H1 (cell line): ENCODE measurements around the gene ADAMTS9. TPM values are rescaled to one million over a fixed set of nuclear protein-coding genes. Genes with fewer than 3 reads are reported as not detected.

Experiments
- CTCF ChIA-PET: fragments of 300-600 bp; sonication (Branson Sonifier 250); formaldehyde crosslinking; loops from one replicate; lab custom pipeline; 2021; ENCODE audit not compliant: partially characterized antibody; lab: Charles Lee
- POLR2A ChIA-PET: fragments of 300-600 bp; sonication (Branson Sonifier 250); formaldehyde crosslinking; loops from one replicate; lab custom pipeline; 2021; ENCODE audit warnings: inconsistent platforms; ENCODE audit not compliant: partially characterized antibody; lab: Charles Lee
- DNase-seq, 2 experiments: peaks; one replicate each; pipeline versions ENCODE4 v3.0.0 to v3.0.0-alpha.2; 2010 to 2022; ENCODE audit warnings: low spot score in 2 of 2, low read depth in 1 of 2, mixed read lengths in 1 of 2
- FAIRE-seq: peaks from 2 replicates; lab custom pipeline; 2011; peaks lifted over from hg19 to GRCh38; lab: Jason Lieb, UNC
- H2AFZ ChIP-seq: 2 replicates; pipeline ENCODE4 v1.8.1; 2012; ENCODE audit warnings: low read length, inconsistent platforms
- H2AK5ac ChIP-seq: 2 replicates; pipeline ENCODE4 v1.6.1; 2013; ENCODE audit warnings: low read depth, low read length
- H2BK120ac ChIP-seq: replicated peaks from 2 replicates; pipeline ENCODE3; 2013; ENCODE audit warnings: low read depth, low read length, inconsistent platforms
- H2BK12ac ChIP-seq: 2 replicates; pipeline ENCODE4 v1.6.1; 2013; ENCODE audit warnings: low read depth, low read length
- H2BK15ac ChIP-seq: 2 replicates; pipeline ENCODE4 v1.6.1; 2013; ENCODE audit warnings: low read length
- H2BK20ac ChIP-seq: 2 replicates; pipeline ENCODE4 v1.6.1; 2013; ENCODE audit warnings: low read length
- H2BK5ac ChIP-seq: 2 replicates; pipeline ENCODE4 v1.6.1; 2013; ENCODE audit warnings: low read depth, low read length
- H3K14ac ChIP-seq: 2 replicates; pipeline ENCODE4 v1.6.1; 2013; ENCODE audit warnings: inconsistent platforms; ENCODE audit not compliant: insufficient read length
- H3K18ac ChIP-seq: 2 replicates; pipeline ENCODE4 v1.6.1; 2013; ENCODE audit warnings: low read length; ENCODE audit errors: extremely low read depth
- H3K23ac ChIP-seq: 2 replicates; pipeline ENCODE4 v1.6.1; 2013; ENCODE audit warnings: inconsistent platforms; ENCODE audit not compliant: insufficient read length
- H3K23me2 ChIP-seq: 2 replicates; pipeline ENCODE4 v1.6.1; 2013; ENCODE audit warnings: low read depth, low read length
- H3K27ac ChIP-seq: 2 replicates; pipeline ENCODE4 v1.6.1; 2011; ENCODE audit warnings: low read depth, low read length, inconsistent platforms
- H3K27me3 ChIP-seq, 4 experiments: replicated peaks in 1 of 4; 1 replicate in 1 of 4; 2 replicates in 3 of 4; pipeline versions ENCODE4 v1.6.1 to v1.8.1; 2011 to 2013; ENCODE audit warnings: low read length in 3 of 4, mild to moderate bottlenecking in 3 of 4, inconsistent platforms in 2 of 4, mixed read lengths in 2 of 4, moderate library complexity in 1 of 4; ENCODE audit not compliant: control insufficient read depth in 3 of 4, insufficient read depth in 3 of 4; ENCODE audit errors: extremely low read depth in 1 of 4
- H3K36me3 ChIP-seq, 4 experiments: 2 replicates each; pipeline versions ENCODE4 v1.6.1 to v1.8.1; 2011 to 2013; ENCODE audit warnings: mild to moderate bottlenecking in 4 of 4, low read length in 3 of 4, moderate library complexity in 2 of 4, control low read depth in 1 of 4, inconsistent platforms in 1 of 4; ENCODE audit not compliant: insufficient read depth in 4 of 4, control insufficient read depth in 2 of 4
- H3K4ac ChIP-seq: replicated peaks from 2 replicates; pipeline ENCODE3; 2013; ENCODE audit warnings: low read length, low read depth, mixed read lengths, inconsistent platforms; ENCODE audit not compliant: insufficient read length
- H3K4me1 ChIP-seq, 4 experiments: replicated peaks in 1 of 4; 1 replicate in 1 of 4; 2 replicates in 3 of 4; pipeline versions ENCODE4 v1.6.1 to v1.8.1; 2011 to 2013; ENCODE audit warnings: low read length in 3 of 4, inconsistent platforms in 2 of 4, mixed read lengths in 1 of 4; ENCODE audit not compliant: insufficient read depth in 4 of 4, control insufficient read depth in 3 of 4
- H3K4me2 ChIP-seq, 2 experiments: 2 replicates each; pipeline versions ENCODE4 v1.6.1 to v1.8.1; 2011 to 2013; ENCODE audit warnings: low read depth in 2 of 2, low read length in 2 of 2, control low read depth in 1 of 2, inconsistent platforms in 1 of 2, mild to moderate bottlenecking in 1 of 2; ENCODE audit not compliant: insufficient read depth in 1 of 2
- H3K4me3 ChIP-seq, 4 experiments: fragments of 200-600, 300-600 bp in 1 of 4; sonication (generic), shearing (Covaris generic), sonication (Bioruptor Twin) in 1 of 4; 2 replicates each; pipeline versions ENCODE4 v1.5.1 to v1.8.1; 2011 to 2016; ENCODE audit warnings: low read length in 4 of 4, low read depth in 3 of 4, control low read depth in 2 of 4, inconsistent platforms in 2 of 4, mild to moderate bottlenecking in 2 of 4, mixed read lengths in 1 of 4, moderate library complexity in 1 of 4; ENCODE audit not compliant: insufficient read depth in 2 of 4; ENCODE audit errors: extremely low read depth in 1 of 4
- H3K56ac ChIP-seq: replicated peaks from 2 replicates; pipeline ENCODE3; 2013; ENCODE audit warnings: low read depth, mild to moderate bottlenecking, mixed read lengths, low read length, inconsistent platforms; ENCODE audit not compliant: insufficient read length
- H3K79me1 ChIP-seq: 2 replicates; pipeline ENCODE4 v1.6.1; 2013; ENCODE audit warnings: low read depth, low read length, control low read depth
- H3K79me2 ChIP-seq, 2 experiments: 2 replicates each; pipeline versions ENCODE4 v1.6.1 to v1.8.1; 2012 to 2013; ENCODE audit warnings: low read length in 2 of 2, mild to moderate bottlenecking in 2 of 2, inconsistent platforms in 1 of 2; ENCODE audit not compliant: insufficient read depth in 2 of 2, control insufficient read depth in 1 of 2
- H3K9ac ChIP-seq, 4 experiments: replicated peaks in 1 of 4; 1 replicate in 1 of 4; 2 replicates in 3 of 4; pipeline versions ENCODE4 v1.6.1 to v1.8.1; 2011 to 2013; ENCODE audit warnings: low read depth in 3 of 4, low read length in 3 of 4, control low read depth in 2 of 4, mild to moderate bottlenecking in 2 of 4, moderate library complexity in 2 of 4, inconsistent platforms in 1 of 4; ENCODE audit errors: extremely low read depth in 1 of 4
- H3K9me3 ChIP-seq, 2 experiments: 2 replicates each; pipeline versions ENCODE4 v1.6.1 to v1.8.1; 2012 to 2013; ENCODE audit warnings: mild to moderate bottlenecking in 2 of 2, moderate library complexity in 2 of 2, control low read depth in 1 of 2, inconsistent platforms in 1 of 2, low read depth in 1 of 2, low read length in 1 of 2, mixed read lengths in 1 of 2; ENCODE audit not compliant: insufficient read depth in 2 of 2
- H4K20me1 ChIP-seq, 2 experiments: replicated peaks in 1 of 2; 2 replicates each; pipeline versions ENCODE3 to v1.8.1; 2011 to 2013; ENCODE audit warnings: inconsistent platforms in 2 of 2, low read length in 2 of 2, mild to moderate bottlenecking in 1 of 2; ENCODE audit not compliant: insufficient read depth in 2 of 2, control insufficient read depth in 1 of 2
- H4K5ac ChIP-seq: 2 replicates; pipeline ENCODE4 v1.6.1; 2013; ENCODE audit warnings: low read length, low read depth, mixed read lengths, inconsistent platforms; ENCODE audit not compliant: insufficient read length
- H4K8ac ChIP-seq: 2 replicates; pipeline ENCODE4 v1.8.0; 2013; ENCODE audit warnings: mild to moderate bottlenecking, moderate library complexity, low read length, inconsistent platforms; ENCODE audit not compliant: insufficient read depth; ENCODE audit errors: extremely low read depth
- H4K91ac ChIP-seq: replicated peaks from 2 replicates; pipeline ENCODE3; 2013; ENCODE audit warnings: low read length, mixed read lengths, inconsistent platforms; ENCODE audit not compliant: insufficient read length
- CBX8 ChIP-seq: fragments of 300-800, 300-1000 bp; sonication (generic); IDR thresholded peaks from 2 replicates; pipeline ENCODE4 v1.7.1; 2016; ENCODE audit warnings: low read depth, low read length, borderline replicate concordance
- CEBPB ChIP-seq: IDR thresholded peaks from 2 replicates; pipeline ENCODE4 v1.6.1; 2012; ENCODE audit warnings: low read depth, low read length
- WGBS, 2 experiments: shearing (Covaris generic) in 1 of 2; methylation state at CpG; one replicate each; pipeline versions ENCODE4 v1.1.6 to v1.1.7; 2013 to 2015; ENCODE audit warnings: low lambda C conversion rate in 2 of 2, mixed read lengths in 2 of 2, inconsistent platforms in 1 of 2, low coverage in 1 of 2, missing lambda C conversion rate in 1 of 2; ENCODE audit not compliant: insufficient replicate concordance in 2 of 2, insufficient coverage in 1 of 2, insufficient read length in 1 of 2; ENCODE audit errors: extremely low coverage in 1 of 2, missing lambda C conversion rate in 1 of 2; 5-methylcytosine and 5-hydroxymethylcytosine counted together
- polyA plus RNA-seq, 7 experiments: library from polyadenylated mRNA; depleted of rRNA in 3 of 7; stranded (reverse) in 5 of 7; unstranded in 2 of 7; fragments of >200 nt in 5 of 7; fragments of 200-250 nt in 2 of 7; gene quantifications; 1 replicate in 5 of 7; 2 replicates in 1 of 7; 4 replicates in 1 of 7; pipeline versions ENCODE4 v1.2.1 to v1.2.3, GENCODE V29; 2011 to 2013; ENCODE audit warnings: missing spikeins in 2 of 7, mixed read lengths in 2 of 7
- total RNA-seq: library from RNA; stranded (reverse); fragmentation: NEBNext Ultra II Directional; extraction: Animal tissue kit (Norgen Biotek cat#: 25700); gene quantifications from 2 replicates; pipeline ENCODE4 v1.2.1, GENCODE V29; 2021
- TF ChIP-seq, protein P1 (sequence below): IDR thresholded peaks from 2 replicates; pipeline ENCODE4 v1.6.1; 2012; ENCODE audit warnings: inconsistent platforms

The ADAMTS9 gene
- total and polyA plus RNA-seq, 2 of the 8 experiments (the other 6 are each of a cell fraction or from before 2014, with no cell fraction given) = 0.20 to 0.41 TPM

DNA sequence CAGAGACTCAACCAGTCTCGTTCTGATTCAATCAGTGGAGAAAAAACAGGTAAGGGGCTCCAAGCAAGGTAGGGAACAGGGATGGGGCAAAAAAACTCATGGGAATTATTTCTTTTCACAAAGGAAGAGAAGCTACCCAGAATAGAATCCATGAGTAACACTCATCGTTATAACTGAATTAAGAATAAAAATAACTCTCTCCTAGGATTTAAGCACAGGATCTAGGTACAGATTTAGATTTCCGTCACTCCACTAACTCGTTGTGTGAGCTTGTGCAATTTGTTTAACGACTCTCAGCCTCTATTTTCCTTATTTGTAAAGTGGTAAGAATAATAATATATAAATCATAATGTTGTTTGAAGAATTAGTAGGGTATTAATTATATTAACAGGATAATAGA is 68.6 kb downstream of the ADAMTS9 start:
- POLR2A ChIA-PET = no interaction called here
- TF ChIP-seq CEBPB (no peak), CBX8 (no peak)
- TF ChIP-seq, protein P1, sequence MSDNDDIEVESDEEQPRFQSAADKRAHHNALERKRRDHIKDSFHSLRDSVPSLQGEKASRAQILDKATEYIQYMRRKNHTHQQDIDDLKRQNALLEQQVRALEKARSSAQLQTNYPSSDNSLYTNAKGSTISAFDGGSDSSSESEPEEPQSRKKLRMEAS = no peak

More for the DNA sequence above, 68.6 kb downstream of the ADAMTS9 start:
- Histone ChIP-seq H4K20me1 (no peaks in the 10 kb centered on the region), H3K4me3 (no peak overlapping the region), H2AK5ac (no peak overlapping the region), H3K56ac (no peak overlapping the region), H4K8ac (no peak overlapping the region), H3K14ac (no peak overlapping the region), H3K4me1 (no peaks in the 10 kb centered on the region), H3K27me3 (no peaks in the 10 kb centered on the region), H3K79me1 (no peaks in the 10 kb centered on the region), H3K79me2 (no peaks in the 10 kb centered on the region), H3K23ac (no peak overlapping the region), H2AFZ (no peak overlapping the region), H2BK12ac (no peak overlapping the region), H2BK15ac (no peak overlapping the region), H3K23me2 (no peaks in the 10 kb centered on the region), H2BK120ac (no peak overlapping the region), H3K18ac (no peak overlapping the region), H3K27ac (no peak overlapping the region), H3K4me2 (no peak overlapping the region), H3K9me3 (no peaks in the 10 kb centered on the region; a peak in 1 of 4 replicates), H3K4ac (no peak overlapping the region), H3K36me3 (no peaks in the 10 kb centered on the region; a peak in 1 of 8 replicates), H2BK20ac (no peak overlapping the region), H4K5ac (no peak overlapping the region), H2BK5ac (no peak overlapping the region), H3K9ac (no peak overlapping the region), H4K91ac (no peak overlapping the region)
- DNase-seq (no peak), FAIRE-seq (no peak)
- CTCF ChIA-PET = interaction anchor here (0.9 kb wide), 1 partner anchor 88 kb away, joined by 3 read pairs; no protein-coding TSS in a partner anchor
- WGBS, 2 experiments = 94% methylated on average over 5 of the region's 5 CpGs; no CpG with 5 or more reads in 1 of the 2 experiments
